Mucosa of rectum (tissue), 2 donors: ENCODE measurements around the gene HOXA10.

ENCODE experiments used
- H3K27ac ChIP-seq, 2 donors: one replicate each; pipeline ENCODE4 v1.7.0; 2013; ENCODE audit warnings: inconsistent platforms in 2 of 2, low read depth in 2 of 2, low read length in 2 of 2
- H3K27me3 ChIP-seq, 2 donors: one replicate each; pipeline ENCODE4 v1.7.0; 2013; ENCODE audit warnings: low read length in 2 of 2; ENCODE audit not compliant: control insufficient read depth in 2 of 2, insufficient read depth in 2 of 2
- H3K36me3 ChIP-seq, 2 donors: one replicate each; pipeline ENCODE4 v1.7.0; 2013; ENCODE audit warnings: low read length in 2 of 2; ENCODE audit not compliant: control insufficient read depth in 2 of 2, insufficient read depth in 2 of 2
- H3K4me1 ChIP-seq, 2 donors: one replicate each; pipeline ENCODE4 v1.7.0; 2013; ENCODE audit warnings: low read length in 2 of 2, mild to moderate bottlenecking in 1 of 2; ENCODE audit not compliant: control insufficient read depth in 2 of 2, insufficient read depth in 2 of 2
- H3K4me3 ChIP-seq, 2 donors: one replicate each; pipeline ENCODE4 v1.7.0; 2013; ENCODE audit warnings: low read length in 2 of 2
- H3K9ac ChIP-seq, 2 donors: one replicate each; pipeline ENCODE4 v1.7.0; 2013; ENCODE audit warnings: low read length in 2 of 2, low read depth in 1 of 2, mild to moderate bottlenecking in 1 of 2
- H3K9me3 ChIP-seq, 2 donors: one replicate each; pipeline ENCODE4 v1.7.0; 2013; ENCODE audit warnings: low read length in 2 of 2; ENCODE audit not compliant: control insufficient read depth in 2 of 2
- donor health status: healthy.
- donor health status: Normal muscosa, but diverticular disease.

The HOXA10 gene

GRCh38 chr7:27138472-27138871, 35.6 kb downstream of the HOXA10 start:
- peaks cover 36 to 60% of the 10 kb centered on the region in 2 donors for H3K4me1 ChIP-seq
- H3K36me3 ChIP-seq: no peaks in the 10 kb centered on the region
- peak overlapping the region; percentile 75 to 78 for H3K4me3 ChIP-seq
- peak overlapping the region; percentile 79 to 80 for H3K27ac ChIP-seq
- no peaks in the 10 kb centered on the region for H3K9me3 ChIP-seq
- no peaks in the 10 kb centered on the region for H3K27me3 ChIP-seq
- peak overlapping the region; percentile 43 to 86 for H3K9ac ChIP-seq

GRCh38 chr7:27137640-27138315, 36.3 kb downstream of the HOXA10 start:
- H3K9me3 ChIP-seq: no peaks in the 10 kb centered on the region
- peak overlapping the region; percentile 15 to 86 for H3K9ac ChIP-seq
- H3K36me3 ChIP-seq: no peaks in the 10 kb centered on the region
- peak overlapping the region; percentile 79 to 80 for H3K27ac ChIP-seq
- peak overlapping the region; percentile 33 to 78 for H3K4me3 ChIP-seq
- H3K4me1 ChIP-seq: peaks cover 41 to 60% of the 10 kb centered on the region in 2 donors
- no peaks in the 10 kb centered on the region for H3K27me3 ChIP-seq

- Histone ChIP-seq H3K9ac (peak overlapping the region; percentile 16 to 47), H3K4me1 (peaks cover 52 to 63% of the 10 kb centered on the region in 2 donors), H3K27me3 (no peaks in the 10 kb centered on the region), H3K4me3 (peak overlapping the region in 1 of 2 donors; percentile 32), H3K9me3 (no peaks in the 10 kb centered on the region), H3K36me3 (no peaks in the 10 kb centered on the region), H3K27ac (peak overlapping the region; percentile 23 to 64)
These were observed 39.7 kb downstream of the HOXA10 start for GRCh38 chr7:27134392-27134791.

- H3K27ac ChIP-seq: peak overlapping the region; percentile 23 to 64
- peaks cover 0 to 3% of the 10 kb centered on the region in 2 donors for H3K36me3 ChIP-seq
- no peaks in the 10 kb centered on the region for H3K9me3 ChIP-seq
- no peaks in the 10 kb centered on the region for H3K27me3 ChIP-seq
- H3K4me1 ChIP-seq: peaks cover 59 to 70% of the 10 kb centered on the region in 2 donors
- peak overlapping the region; percentile 24 to 32 for H3K4me3 ChIP-seq
- peak overlapping the region in 1 of 2 donors; percentile 17 for H3K9ac ChIP-seq
These were observed 40.5 kb downstream of the HOXA10 start for GRCh38 chr7:27133409-27134231.

GRCh38 chr7:27132978-27133377, 41.1 kb downstream of the HOXA10 start:
- Histone ChIP-seq H3K9ac (no peak overlapping the region), H3K27ac (peak overlapping the region in 1 of 2 donors; percentile 64), H3K4me1 (peaks cover 65 to 68% of the 10 kb centered on the region in 2 donors), H3K4me3 (no peak overlapping the region), H3K27me3 (no peaks in the 10 kb centered on the region), H3K36me3 (peaks cover 0 to 7% of the 10 kb centered on the region in 2 donors), H3K9me3 (no peaks in the 10 kb centered on the region)

- Histone ChIP-seq H3K27me3 (no peaks in the 10 kb centered on the region), H3K4me1 (peaks cover 68 to 70% of the 10 kb centered on the region in 2 donors), H3K36me3 (peaks cover 0 to 7% of the 10 kb centered on the region in 2 donors), H3K27ac (no peak overlapping the region), H3K9ac (peak overlapping the region in 1 of 2 donors; percentile 91), H3K9me3 (no peaks in the 10 kb centered on the region), H3K4me3 (no peak overlapping the region)
These were observed 41.9 kb downstream of the HOXA10 start for GRCh38 chr7:27132214-27132613.

GRCh38 chr7:27131390-27131819, 42.7 kb downstream of the HOXA10 start:
- H3K27ac ChIP-seq: peak overlapping the region; percentile 90 to 94
- no peaks in the 10 kb centered on the region for H3K9me3 ChIP-seq
- H3K4me1 ChIP-seq: peaks cover 62 to 66% of the 10 kb centered on the region in 2 donors
- peak overlapping the region; percentile 77 to 88 for H3K4me3 ChIP-seq
- H3K9ac ChIP-seq: peak overlapping the region; percentile 79 to 91
- peaks cover 0 to 7% of the 10 kb centered on the region in 2 donors for H3K36me3 ChIP-seq
- no peaks in the 10 kb centered on the region for H3K27me3 ChIP-seq

- H3K36me3 ChIP-seq: peaks cover 0 to 7% of the 10 kb centered on the region in 2 donors
- H3K9me3 ChIP-seq: no peaks in the 10 kb centered on the region
- peaks cover 57 to 61% of the 10 kb centered on the region in 2 donors for H3K4me1 ChIP-seq
- H3K27ac ChIP-seq: peak within 1 kb of the TSS; percentile 90 to 94
- peak within 1 kb of the TSS; percentile 77 to 88 for H3K4me3 ChIP-seq
- peak within 1 kb of the TSS; percentile 79 to 91 for H3K9ac ChIP-seq
- H3K27me3 ChIP-seq: no peaks in the 10 kb centered on the region
These were observed 43.4 kb downstream of the HOXA10 start, which contains the start of gene HOXA4 for GRCh38 chr7:27130540-27131389. Gene HOXA4, minus strand, starts transcription at chr7:27130757. Its CDS starts 24 bp downstream, at chr7:27130733.

GRCh38 chr7:27129729-27130539, 44.2 kb downstream of the HOXA10 start:
- Histone ChIP-seq H3K9me3 (no peaks in the 10 kb centered on the region), H3K36me3 (peaks cover 0 to 7% of the 10 kb centered on the region in 2 donors), H3K9ac (peak overlapping the region; percentile 29 to 62), H3K27me3 (no peaks in the 10 kb centered on the region), H3K4me3 (peak overlapping the region; percentile 70 to 77), H3K4me1 (peaks cover 56 to 57% of the 10 kb centered on the region in 2 donors), H3K27ac (peak overlapping the region; percentile 75 to 94)
